COLO829 (cell line): ENCODE results near the gene NME7.
"Not testable (repeated sequence)": the region's sequence is repeated elsewhere in the genome, so short reads cannot be mapped to it uniquely, and the experiment has no call there.

Source experiments
- DNase-seq: peaks from one replicate; pipeline ENCODE4 v3.0.0; 2012; ENCODE audit warnings: low spot score

The NME7 gene, protein sequence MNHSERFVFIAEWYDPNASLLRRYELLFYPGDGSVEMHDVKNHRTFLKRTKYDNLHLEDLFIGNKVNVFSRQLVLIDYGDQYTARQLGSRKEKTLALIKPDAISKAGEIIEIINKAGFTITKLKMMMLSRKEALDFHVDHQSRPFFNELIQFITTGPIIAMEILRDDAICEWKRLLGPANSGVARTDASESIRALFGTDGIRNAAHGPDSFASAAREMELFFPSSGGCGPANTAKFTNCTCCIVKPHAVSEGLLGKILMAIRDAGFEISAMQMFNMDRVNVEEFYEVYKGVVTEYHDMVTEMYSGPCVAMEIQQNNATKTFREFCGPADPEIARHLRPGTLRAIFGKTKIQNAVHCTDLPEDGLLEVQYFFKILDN

DNA sequence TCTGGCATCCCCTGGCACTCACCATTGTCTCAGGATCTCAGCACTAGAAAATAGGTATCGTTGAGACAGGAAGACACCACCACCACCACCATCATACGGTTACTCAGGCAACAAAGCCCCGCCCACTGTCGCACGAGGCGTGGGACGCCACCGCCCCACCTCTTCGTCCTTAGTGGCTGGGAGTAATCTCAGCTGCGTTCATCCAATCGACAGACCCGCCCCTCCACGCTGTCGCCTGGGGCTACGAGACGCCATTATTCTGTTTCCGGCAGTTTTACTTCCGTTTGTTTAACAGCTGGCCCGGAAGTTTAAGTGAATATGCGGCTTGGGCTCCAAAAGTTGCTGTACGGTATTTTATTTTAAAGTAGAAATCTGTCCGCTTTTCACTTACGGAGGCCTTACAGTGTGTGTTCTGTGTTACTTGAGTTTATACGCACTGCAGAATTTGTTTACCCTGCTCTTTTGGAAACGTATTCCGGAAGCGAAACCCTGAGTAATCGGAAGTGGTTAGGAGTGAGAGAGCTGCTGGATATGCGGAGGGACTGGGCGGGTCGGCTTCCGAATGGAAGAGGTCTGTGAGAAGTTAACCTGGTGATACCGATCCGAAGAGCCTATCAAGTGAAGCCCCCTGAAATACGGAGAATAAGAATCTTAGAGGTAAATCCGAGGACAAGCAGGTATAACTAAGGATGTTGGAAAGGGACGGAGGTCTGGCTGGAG is at the start of gene NME7, which contains the start of gene BLZF1:
Gene NME7, minus strand, starts transcription at position 112 of the 720 bp plus-strand sequence. Its CDS starts 87 bp downstream, at position 25.
Gene BLZF1, plus strand, starts transcription at position 510 of the 720 bp plus-strand sequence. CDS start 1,328 bp downstream, outside the sequence.
- DNase-seq, result peak; percentile 98

DNA sequence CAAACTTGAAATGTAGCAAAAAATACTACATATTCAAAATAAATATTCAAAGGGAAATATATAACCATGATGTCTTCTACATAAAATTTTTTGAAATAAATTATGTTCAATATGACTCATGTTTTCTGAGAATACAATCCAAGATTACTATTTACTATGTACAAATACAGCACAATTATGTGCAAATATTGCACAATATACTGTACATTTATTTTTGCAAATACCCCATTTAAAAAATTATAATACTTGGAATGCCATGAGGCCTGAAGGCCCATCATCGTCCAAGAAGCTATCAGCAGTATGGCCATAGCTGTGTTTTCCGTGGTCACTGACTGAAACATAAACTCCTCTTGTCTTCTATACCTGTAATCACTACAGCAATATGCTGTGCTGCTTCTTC is 47.4 kb upstream of the NME7 start:
- DNase-seq, result no peak

DNA sequence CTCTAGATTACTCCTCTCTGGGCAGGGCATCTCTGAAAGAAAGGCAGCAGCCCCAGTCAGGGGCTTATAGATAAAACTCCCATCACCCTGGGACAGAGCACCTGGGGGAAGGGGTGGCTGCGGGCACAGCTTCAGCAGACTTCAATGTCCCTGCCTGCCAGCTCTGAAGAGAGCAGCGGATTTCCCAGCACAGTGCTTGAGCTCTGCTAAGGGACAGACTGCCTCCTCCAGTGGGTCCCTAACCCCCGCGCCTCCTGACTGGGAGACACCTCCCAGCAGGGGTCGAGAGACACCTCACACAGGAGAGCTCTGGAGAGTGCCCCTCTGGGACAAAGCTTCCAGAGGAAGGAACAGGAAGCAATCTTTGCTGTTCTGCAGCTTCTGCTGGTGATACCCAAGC is 40.7 kb upstream of the NME7 start:
- not testable (repeated sequence) for DNase-seq

DNA sequence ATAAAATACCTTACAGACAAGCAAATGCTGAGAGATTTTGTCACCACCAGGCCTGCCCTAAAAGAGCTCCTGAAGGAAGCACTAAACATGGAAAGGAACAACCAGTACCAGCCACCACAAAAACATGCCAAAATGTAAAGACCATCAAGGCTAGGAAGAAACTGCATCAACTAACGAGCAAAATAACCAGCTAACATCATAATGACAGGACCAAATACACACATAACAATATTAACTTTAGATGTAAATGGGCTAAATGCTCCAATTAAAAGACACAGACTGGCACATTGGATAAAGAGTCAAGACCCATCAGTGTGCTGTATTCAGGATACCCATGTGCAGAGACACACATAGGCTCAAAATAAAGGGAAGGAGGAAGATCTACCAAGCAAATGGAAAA is 35.0 kb upstream of the NME7 start:
- DNase-seq, result not testable (repeated sequence)

DNA sequence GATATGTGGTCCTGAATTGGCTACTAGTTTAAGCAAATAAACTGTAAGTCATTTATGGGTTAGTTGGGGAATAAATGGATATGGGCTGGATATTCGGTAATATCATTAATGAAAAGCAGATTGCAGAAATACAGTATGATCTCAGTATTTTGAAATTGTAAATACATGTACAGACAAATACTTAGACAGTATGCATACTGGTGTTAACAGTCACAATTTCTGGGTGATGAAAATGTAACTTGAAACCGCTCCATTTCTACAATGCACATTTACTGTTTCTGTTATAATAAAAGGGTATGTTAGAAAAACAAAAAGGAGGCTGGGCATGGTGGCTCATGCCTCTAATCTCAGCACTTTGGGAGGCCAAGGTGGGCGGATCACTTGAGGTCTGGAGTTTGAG is 28.4 kb upstream of the NME7 start:
- no peak for DNase-seq

DNA sequence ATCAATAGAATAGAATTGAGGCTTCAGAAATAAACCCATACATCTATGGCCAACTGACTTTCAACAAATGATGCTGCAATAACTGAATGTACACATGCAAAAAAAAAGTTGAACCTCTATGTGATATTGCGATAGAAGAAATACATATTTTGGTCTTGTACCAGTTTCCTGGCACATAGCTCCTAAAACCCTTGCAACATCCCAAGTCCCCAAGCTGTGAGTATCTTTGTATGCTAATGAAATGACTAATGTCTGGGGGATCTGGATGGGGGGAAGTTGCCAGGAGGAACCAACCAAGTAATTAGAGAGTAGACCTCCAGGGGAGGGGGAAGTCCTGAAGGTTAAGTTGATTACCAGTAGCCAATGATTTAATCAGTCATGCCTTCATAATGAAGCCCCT is 24.8 kb upstream of the NME7 start:
- DNase-seq, result no peak

DNA sequence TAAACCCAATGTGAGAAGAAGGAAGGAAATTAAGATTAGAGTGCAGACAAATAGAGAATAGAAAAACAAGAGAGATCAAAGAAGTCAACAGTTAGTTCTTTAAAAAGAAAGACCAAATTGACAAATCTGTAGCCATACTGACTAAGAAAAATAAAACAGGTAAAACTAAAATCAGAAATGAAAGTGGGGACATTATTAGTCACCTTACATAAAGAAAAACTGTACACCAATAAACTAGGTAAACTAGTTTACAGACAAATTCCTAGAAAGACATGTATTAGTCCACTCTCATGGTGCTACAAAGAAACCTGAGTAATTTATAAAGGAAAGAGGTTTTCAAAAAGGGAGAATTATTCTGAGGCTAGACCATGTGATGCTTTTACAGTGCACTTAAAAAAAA is 22.7 kb upstream of the NME7 start:
- no peak for DNase-seq

DNA sequence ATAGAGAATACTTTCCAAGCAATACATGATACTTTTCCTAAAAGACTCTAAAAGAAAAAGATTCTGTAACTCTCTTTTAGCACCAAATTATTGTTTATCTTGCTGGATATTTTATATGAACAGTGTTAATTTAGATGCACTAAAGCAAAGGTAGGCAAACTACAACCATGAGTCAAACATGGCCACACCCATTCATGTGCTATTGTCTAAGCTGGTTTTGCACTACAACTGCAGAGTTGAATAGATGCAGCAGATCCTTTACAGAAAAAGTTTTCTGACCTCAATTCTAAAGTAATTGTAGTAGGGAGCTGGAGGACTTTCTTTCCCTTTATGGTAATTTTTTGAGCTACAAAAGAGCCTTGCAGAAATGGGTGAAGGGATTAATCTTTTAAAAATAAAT is 19.8 kb upstream of the NME7 start:
- DNase-seq, result no peak

DNA sequence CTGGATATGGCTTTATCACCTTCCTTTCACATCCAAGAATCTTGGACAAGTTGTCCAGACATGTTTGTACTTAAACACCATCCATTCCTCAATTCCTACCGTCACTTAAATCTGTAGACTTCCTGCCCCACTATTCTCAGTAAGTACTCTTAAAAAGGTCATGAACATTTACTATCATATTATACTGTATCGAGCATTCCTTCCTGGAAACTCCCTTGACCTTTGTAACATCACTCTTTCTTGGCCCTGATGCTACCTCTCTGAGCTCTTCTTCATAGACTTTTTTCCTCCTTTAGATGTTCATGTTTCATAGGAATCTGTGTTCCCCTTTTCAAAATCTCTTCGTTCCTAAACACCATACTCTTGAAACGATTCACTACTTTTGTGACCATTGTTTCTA is 15.9 kb upstream of the NME7 start:
- no peak for DNase-seq

DNA sequence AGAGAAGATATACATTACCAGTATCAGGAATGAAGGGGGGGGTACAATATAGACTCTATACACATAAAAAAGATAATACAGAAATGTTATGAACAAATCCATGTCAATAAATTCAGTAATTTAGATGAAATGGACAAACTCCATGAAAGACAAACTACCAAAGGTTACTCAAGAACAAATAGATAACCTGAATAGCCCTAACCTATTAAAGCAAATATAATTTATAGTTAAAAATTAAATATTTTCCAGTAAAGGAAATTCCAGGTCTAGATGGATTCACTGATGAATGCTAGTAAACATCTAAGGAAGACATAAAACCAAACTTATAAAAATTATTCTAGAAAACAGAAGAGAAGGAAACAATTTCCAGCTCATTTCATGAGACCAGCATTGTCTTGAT is 13.6 kb upstream of the NME7 start:
- DNase-seq, result no peak

DNA sequence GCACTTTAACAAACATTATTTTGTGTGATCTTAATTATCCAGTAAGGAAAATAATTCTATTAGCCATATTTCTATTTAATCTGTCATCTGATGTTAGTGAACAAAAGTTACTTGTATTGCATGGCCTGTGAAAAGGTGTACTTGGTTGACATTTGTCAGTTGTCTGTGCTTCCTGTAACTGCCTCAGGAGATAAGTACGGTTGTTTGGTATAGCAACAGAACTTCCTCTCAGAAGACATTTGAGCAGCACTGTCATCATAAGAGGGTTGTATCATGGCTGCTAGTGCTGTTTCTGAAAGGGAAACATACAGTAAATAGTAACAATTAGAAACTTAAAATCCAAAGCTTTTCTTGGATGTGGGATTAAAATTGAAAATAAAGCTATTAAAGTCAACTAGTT is 3.8 kb upstream of the NME7 start:
- DNase-seq, result no peak

DNA sequence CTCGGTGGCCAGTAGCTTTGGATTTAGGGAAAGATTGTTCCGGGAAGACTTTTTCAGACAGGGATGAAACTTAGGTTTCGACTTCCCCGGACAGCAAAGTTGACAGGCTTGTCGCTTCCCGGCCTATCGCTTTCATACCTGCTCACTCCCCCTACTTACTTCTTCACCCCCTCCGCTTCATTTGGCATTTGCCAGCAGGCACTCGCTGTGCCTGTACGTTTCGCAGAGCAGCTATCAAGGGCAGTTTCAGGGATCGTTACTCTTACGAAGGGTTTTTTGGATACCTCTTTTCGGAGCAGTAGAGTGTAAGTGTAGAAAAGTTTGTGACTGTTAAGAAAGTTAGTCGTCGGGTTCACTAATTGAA is 791 bp upstream of the NME7 start:
- DNase-seq, result peak; percentile 13

DNA sequence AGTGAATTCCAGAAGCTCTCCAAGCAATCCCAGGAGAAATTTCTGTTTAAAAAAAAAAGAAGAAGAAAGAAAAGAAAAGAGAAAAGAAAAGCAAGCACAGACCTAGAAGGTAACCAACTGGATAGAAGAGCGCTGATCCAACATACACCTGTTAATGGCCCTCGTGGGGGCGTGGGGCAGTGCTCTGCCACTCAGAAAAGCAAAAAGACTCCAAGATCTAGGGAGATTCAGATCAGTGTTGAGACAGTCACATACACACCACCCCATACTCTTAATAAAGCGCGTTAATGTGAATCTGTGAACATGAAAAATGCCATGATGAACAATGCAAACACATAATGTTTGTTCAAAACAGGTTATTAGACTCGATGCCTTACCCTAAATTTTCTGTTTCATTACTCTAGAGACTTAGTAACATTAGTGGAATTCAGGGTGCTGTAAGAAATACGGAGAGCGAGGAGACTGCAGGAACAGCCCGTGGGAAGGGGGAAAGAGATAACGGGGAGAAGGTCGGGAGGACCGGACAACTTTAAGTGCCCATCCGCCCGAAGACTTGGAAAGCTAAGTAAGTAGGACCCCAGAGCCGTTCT is 406 bp downstream of the NME7 start:
- DNase-seq, result no peak

DNA sequence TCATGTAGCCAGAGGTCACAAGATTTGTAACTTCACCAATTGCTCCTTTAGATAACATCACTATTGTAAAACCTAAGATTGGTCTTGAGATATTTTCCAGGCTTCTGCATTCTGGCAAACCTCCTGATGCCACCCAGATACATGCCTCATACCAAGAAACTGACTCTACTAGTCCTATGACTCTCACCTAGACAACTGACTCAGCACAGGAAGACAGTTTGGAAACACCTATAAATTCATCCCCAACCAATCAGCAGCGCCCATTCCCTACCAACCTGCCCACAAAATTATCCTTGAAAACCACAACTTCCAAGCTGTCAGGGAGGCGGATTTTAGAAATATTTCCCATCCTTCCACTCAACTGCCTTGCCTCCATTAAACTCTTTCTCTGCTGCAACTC is 2.6 kb downstream of the NME7 start:
- no peak for DNase-seq

DNA sequence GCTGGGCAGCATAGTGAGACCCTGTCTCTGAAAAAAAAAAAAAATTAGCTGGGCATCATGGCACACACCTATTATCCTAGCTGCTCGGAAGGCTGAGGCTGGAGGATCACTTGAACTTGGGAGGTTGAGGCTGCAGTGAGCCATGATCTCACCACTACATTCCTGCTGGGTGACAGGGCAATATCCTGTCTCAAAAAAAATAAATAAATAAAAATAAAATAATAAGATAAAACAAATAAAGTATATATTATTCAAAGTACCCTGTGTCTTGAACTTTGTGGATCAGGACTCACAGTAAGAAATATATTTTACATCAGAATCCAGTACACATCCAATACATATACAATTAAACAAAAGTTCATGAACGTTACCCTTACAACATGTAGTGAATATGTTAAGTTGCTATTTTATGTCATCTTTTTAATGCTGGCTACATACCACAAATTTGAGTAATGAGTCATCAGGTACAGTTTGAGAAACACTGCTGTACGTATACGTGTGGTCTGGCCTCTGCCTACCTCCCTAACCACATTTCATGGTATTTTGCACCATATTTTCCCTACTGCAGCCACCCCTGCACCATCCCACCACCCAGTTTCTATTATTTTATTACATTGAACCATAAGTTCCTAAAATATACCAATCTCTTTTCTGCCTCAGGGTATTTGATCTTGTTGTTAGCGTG is 4.4 kb downstream of the NME7 start:
- DNase-seq, result peak; percentile 47

DNA sequence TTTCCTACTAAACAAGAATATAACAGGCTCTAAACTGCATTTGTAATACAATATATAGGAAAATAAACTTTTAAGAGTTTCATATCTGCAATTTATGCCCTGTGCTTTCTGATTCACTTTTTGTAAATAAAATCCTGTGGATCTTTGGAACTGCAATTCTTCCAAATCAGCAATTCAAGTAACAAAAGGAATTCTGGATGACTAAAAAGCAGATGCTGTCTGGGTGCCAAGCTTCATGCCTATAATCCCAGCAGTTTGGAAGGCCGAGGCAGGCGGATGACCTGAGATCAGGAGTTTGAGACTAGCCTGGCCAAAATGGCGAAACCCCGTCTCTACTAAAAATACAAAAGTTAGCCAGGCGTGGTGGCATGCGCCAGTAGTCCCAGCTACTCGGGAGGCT is 6.3 kb downstream of the NME7 start:
- no peak for DNase-seq

DNA sequence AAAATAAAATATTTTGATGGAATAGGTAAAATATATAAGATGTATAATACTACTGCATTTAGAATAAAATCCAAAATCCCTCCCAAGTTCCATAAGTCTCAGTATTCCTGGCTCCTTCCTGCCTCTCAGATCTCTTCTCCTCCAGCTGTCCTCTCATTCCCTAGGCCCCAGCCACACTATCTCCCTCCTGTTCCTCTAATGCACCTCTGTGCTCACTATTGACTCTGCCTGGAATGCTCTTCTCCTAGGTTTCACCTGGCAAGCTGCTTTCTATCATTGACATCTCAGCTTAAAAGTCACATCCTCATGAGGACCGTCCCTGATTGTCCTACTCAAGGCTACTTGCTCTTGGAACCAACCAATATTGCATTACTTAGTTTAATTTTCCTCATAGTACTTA is 7.2 kb downstream of the NME7 start:
- DNase-seq, result no peak

DNA sequence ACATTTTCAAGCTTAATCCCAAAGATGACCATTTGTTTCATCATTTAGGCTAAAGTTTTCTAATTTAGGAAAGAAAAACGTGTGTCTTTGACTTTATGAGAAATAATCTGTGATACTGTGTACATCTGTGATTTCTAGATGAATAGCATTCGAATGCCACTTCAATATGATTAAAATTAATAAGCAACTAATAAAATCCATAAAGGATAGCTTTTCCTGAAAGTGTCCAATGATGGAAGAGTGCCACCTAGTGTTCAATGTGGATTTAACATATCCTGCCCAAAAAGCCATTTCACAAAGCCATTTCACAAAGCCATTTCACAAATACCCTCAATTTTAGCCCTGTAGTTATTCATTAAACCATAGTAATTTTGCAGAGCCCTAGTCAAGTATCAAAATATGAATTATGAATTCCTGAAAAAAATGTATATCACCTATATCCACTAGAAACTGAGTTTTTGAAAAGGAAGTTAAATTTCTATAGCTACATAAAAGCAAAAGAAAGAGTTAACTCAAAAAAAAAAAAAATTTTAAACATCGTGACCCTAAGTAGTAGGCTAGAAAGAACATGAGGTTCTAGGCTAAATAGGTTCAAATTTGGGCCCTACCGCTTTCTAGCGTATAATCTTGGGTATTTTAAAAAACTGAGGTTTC is 19.1 kb downstream of the NME7 start:
- peak; percentile 40 for DNase-seq

DNA sequence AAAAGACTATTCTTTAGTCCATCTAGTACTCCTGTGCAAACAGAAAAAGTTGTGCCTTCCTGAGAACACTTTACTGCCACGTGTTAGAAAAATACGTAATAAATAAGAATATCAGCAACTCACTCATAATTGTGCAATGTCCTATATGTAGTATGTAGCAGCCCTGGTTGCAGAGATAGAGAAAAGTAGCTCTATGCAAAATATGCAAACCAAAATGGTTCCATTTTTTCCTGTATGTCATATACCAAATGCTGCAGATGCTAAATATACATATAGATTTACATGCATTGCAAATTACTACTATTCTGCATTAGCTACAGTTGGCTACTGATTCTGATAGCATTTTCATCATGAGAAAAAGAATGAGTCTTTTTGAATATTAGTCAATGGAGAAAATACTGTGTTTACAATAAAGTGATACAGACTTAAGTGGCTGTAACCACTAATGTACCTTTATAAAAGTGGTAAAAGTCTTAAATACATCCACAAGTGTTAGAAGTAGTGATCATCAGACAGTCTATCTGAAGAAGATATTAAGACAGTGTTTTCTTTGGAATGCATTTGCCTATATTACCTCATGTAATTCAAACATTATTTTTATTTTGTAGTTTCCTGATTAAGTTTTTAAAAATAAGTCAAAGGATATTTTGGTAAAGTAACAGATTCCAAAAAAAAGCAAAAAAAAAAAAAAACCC is 19.8 kb downstream of the NME7 start:
- no peak for DNase-seq

DNA sequence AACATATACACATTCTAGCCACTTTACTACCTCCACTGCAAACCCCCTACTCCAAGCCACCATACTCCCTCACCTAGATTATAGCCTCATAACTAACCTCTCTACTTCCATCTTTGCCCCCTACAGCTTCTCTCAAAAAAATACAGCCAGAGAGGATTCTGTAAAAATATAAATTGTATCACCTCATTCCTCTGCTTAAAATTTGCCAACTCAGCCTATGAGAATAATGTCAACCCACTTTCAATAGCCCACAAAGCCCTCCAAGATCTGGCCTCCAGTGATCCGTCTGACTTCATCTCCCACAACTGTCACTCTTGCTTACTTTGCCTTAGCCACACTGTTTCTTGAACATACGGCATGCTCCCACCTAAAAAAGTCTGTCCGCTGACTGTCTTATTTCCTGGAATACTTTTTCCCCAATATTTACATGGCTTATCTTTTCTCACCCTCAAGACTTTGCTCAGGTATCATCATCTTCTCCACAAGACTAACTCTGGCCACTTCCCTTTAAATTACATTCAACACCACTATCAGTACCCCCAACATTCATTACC is 21.5 kb downstream of the NME7 start:
- no peak for DNase-seq

DNA sequence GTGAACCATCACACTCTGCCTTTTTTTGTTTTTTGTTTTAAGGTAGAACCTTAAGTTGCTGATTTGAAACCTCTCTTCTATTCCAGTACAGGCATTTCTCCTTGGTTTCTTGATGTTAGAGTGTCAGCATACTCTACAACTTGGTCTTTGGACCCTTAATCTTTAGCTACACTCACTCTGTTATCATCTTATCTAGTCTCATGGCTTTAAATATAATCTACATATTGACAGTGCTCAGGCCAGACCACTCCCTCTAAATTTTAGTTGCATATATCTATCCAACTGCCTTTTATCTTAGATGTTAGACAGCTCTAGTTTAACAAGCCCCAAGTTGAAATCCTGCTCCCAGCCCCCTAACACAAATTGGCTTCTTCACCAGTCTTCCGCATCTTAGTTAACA is 22.1 kb downstream of the NME7 start:
- no peak for DNase-seq
